ENCODE results near the gene LAMC1. TPM values are rescaled to one million over a fixed set of nuclear protein-coding genes. Genes with fewer than 3 reads are reported as not detected.

The LAMC1 gene
- total RNA-seq, 1 experiment from 2014 or later: 10.8 TPM

DNA sequence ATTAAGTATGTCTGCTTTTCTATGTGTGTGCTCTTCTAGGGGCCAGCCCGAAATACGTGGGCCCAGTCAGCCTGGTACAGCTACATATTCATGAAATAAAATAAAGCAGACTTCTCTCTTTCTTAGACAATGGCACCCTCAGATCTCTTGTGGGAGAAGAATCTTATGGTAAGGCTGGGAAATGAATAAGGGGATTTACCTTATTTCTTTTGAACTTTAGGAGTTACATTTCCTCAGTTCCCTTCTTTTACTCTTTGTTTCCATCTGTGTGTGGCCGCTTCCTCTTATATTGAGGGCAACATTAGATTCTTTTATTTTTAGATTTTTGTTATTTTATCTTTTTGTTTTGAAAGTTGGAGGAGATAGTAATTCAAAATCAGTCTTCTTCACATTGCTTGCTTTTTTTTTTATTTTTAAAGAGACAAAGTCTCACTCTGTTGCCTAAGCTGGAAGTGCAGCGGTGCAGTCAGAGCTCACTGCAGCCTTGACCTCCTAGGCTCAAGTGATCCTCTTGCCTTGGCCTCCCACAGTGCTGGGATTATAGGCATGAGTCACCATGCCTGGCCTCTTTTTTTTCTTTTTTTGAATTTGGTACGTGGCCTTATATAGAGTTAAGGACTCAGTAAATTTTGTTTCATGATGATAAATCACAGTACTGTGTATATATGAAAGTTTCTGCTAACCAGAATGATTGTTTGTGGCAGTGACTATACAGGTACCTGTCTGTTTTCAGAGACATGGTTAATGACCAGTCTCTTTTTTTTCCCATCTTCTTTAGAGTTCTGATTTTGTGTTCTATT lies 9.1 kb downstream of the LAMC1 start:
- no peak for DNase-seq
- no peaks in the 10 kb centered on the region for H3K9me3 ChIP-seq (ENCODE audit: low read length)
- no peaks in the 10 kb centered on the region for H3K27me3 ChIP-seq (ENCODE audit: low read length)
- no peaks in the 10 kb centered on the region for H3K36me3 ChIP-seq (ENCODE audit: insufficient read depth, low read length)
- H3K4me3 ChIP-seq (ENCODE audit: low read length): no peak overlapping the region
- H3K27ac ChIP-seq (ENCODE audit: low read length): no peak overlapping the region
- no peak overlapping the region for H3K9ac ChIP-seq (ENCODE audit: low read length)
- peaks cover 30% of the 10 kb centered on the region for H3K4me1 ChIP-seq (ENCODE audit: low read length)
- H3K9me2 ChIP-seq (replicated peaks; ENCODE audit: insufficient read depth, low read length): no peaks in the 10 kb centered on the region
- no peaks in the 10 kb centered on the region for H3K79me2 ChIP-seq (ENCODE audit: low read length)
- H2AFZ ChIP-seq (ENCODE audit: low read length): no peak overlapping the region
- H4K20me1 ChIP-seq (ENCODE audit: insufficient read depth, low read depth, low read length): no peaks in the 10 kb centered on the region
- no peak overlapping the region for H3K4me2 ChIP-seq (ENCODE audit: low read depth, low read length, poor library complexity, severe bottlenecking)

DNA sequence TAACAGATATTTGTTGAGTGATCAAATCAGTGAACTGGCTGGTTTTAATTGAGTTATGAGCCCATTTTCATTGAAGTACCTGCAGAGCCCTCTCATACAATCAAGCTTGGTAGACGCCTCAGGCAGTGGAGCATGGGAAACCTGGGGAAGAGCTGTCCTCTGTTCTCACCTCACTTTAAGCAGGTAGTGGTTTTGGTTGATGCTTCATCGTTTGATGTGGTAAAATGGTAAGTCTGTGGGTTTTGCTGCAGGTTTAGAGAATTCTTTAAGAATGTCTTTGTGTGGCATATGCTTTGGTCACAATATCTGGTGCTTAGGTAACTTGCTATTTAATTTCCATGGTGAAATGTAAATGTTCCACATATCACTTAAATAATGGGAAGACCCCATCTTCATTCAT lies 10.0 kb downstream of the LAMC1 start:
- Histone ChIP-seq H3K4me2 (ENCODE audit: low read depth, low read length, poor library complexity, severe bottlenecking) (no peak overlapping the region), H3K36me3 (ENCODE audit: insufficient read depth, low read length) (no peaks in the 10 kb centered on the region), H3K9me2 (replicated peaks; ENCODE audit: insufficient read depth, low read length) (no peaks in the 10 kb centered on the region), H3K9ac (ENCODE audit: low read length) (no peak overlapping the region), H4K20me1 (ENCODE audit: insufficient read depth, low read depth, low read length) (no peaks in the 10 kb centered on the region), H3K27me3 (ENCODE audit: low read length) (no peaks in the 10 kb centered on the region), H3K79me2 (ENCODE audit: low read length) (no peaks in the 10 kb centered on the region), H3K4me3 (ENCODE audit: low read length) (no peak overlapping the region), H3K27ac (ENCODE audit: low read length) (no peak overlapping the region), H2AFZ (ENCODE audit: low read length) (no peak overlapping the region), H3K9me3 (ENCODE audit: low read length) (no peaks in the 10 kb centered on the region), H3K4me1 (ENCODE audit: low read length) (peaks cover 21% of the 10 kb centered on the region)
- DNase-seq: no peak

DNA sequence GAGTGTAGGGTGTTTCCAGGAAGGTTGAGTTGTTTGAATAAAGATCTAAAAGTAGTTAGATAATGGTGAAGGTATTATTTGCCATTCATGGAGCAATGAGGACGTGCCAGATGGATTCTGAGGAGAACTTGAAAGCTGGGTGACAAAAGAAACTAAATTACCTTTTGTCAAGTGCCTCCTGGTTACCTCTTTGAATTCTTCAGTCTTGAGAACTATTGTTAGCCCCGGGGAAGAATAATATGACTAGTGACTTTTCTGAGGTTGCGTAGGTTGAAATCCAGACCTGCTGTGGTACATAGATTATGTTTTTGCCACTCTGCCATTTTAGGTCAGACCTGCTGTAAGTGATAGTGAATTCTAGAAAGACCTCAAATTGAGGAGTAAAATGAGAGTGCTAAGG lies 11.5 kb downstream of the LAMC1 start:
- Histone ChIP-seq H3K9ac (ENCODE audit: low read length) (no peak overlapping the region), H3K4me1 (ENCODE audit: low read length) (peaks cover 9% of the 10 kb centered on the region), H3K79me2 (ENCODE audit: low read length) (no peaks in the 10 kb centered on the region), H3K9me3 (ENCODE audit: low read length) (no peaks in the 10 kb centered on the region), H3K27me3 (ENCODE audit: low read length) (no peaks in the 10 kb centered on the region), H2AFZ (ENCODE audit: low read length) (no peak overlapping the region), H3K36me3 (ENCODE audit: insufficient read depth, low read length) (no peaks in the 10 kb centered on the region), H3K27ac (ENCODE audit: low read length) (no peak overlapping the region), H4K20me1 (ENCODE audit: insufficient read depth, low read depth, low read length) (no peaks in the 10 kb centered on the region), H3K9me2 (replicated peaks; ENCODE audit: insufficient read depth, low read length) (no peaks in the 10 kb centered on the region), H3K4me2 (ENCODE audit: low read depth, low read length, poor library complexity, severe bottlenecking) (no peak overlapping the region), H3K4me3 (ENCODE audit: low read length) (no peak overlapping the region)
- no peak for DNase-seq

DNA sequence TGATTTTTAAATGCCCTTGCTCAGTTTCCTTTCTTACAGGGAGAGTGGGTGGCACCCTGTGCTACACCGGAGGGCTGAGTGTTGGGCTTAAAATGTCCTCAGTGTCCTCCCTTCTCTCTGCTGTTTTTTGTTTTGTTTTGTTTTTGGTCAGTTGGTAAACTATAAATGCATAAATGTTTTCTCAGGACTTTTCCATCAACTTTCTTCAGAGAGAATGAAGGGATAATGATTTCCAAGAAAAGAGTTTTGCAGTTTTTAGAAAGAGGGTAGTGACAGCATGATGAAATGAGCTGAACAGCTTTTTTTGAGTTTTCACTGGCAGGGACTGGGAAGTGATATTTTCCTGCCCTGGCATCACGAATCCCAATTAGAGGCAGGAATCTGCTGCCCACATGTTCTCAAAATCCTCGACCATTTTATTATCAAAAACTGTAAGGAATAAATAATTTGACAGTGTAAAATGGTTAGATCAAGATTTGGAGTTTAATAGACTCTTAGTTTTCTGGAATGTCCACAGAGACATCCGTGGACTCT lies 15.2 kb downstream of the LAMC1 start:
- Histone ChIP-seq H3K9me2 (replicated peaks; ENCODE audit: insufficient read depth, low read length) (no peaks in the 10 kb centered on the region), H3K27me3 (ENCODE audit: low read length) (no peaks in the 10 kb centered on the region)

DNA sequence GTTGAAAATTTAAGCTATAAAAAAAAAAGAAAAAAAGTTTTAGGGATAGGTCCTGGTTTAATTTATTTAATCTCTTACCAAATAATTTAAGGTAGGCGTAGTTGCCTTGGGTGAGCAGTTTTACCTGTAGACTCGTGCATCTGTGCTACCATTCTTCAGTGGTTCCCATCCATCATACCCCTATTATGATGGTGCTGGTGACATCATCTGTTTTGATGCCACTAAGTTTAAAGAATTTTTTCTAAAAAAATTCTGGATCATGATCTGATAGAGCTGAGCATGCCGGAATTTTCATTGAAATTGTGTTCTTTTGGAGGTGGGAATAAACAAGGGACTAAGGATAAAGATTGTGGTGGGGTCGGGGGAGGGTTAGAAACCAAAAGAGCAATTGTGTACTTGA lies 15.7 kb downstream of the LAMC1 start:
- Histone ChIP-seq H3K9ac (ENCODE audit: low read length) (no peak overlapping the region), H3K9me2 (replicated peaks; ENCODE audit: insufficient read depth, low read length) (no peaks in the 10 kb centered on the region), H3K27me3 (ENCODE audit: low read length) (no peaks in the 10 kb centered on the region), H3K4me2 (ENCODE audit: low read depth, low read length, poor library complexity, severe bottlenecking) (no peak overlapping the region), H3K79me2 (ENCODE audit: low read length) (no peaks in the 10 kb centered on the region), H3K4me1 (ENCODE audit: low read length) (peaks cover 21% of the 10 kb centered on the region), H3K4me3 (ENCODE audit: low read length) (no peak overlapping the region), H2AFZ (ENCODE audit: low read length) (no peak overlapping the region), H3K9me3 (ENCODE audit: low read length) (no peaks in the 10 kb centered on the region), H4K20me1 (ENCODE audit: insufficient read depth, low read depth, low read length) (no peaks in the 10 kb centered on the region), H3K36me3 (ENCODE audit: insufficient read depth, low read length) (no peaks in the 10 kb centered on the region), H3K27ac (ENCODE audit: low read length) (no peak overlapping the region)
- DNase-seq: no peak

More for the DNA sequence above, 15.2 kb downstream of the LAMC1 start:
- Histone ChIP-seq H3K4me2 (ENCODE audit: low read depth, low read length, poor library complexity, severe bottlenecking) (no peak overlapping the region), H3K9ac (ENCODE audit: low read length) (no peak overlapping the region), H4K20me1 (ENCODE audit: insufficient read depth, low read depth, low read length) (no peaks in the 10 kb centered on the region), H2AFZ (ENCODE audit: low read length) (no peak overlapping the region), H3K9me3 (ENCODE audit: low read length) (no peaks in the 10 kb centered on the region), H3K36me3 (ENCODE audit: insufficient read depth, low read length) (no peaks in the 10 kb centered on the region), H3K79me2 (ENCODE audit: low read length) (no peaks in the 10 kb centered on the region), H3K4me3 (ENCODE audit: low read length) (no peak overlapping the region), H3K27ac (ENCODE audit: low read length) (no peak overlapping the region), H3K4me1 (ENCODE audit: low read length) (peaks cover 21% of the 10 kb centered on the region)
- no peak for DNase-seq

DNA sequence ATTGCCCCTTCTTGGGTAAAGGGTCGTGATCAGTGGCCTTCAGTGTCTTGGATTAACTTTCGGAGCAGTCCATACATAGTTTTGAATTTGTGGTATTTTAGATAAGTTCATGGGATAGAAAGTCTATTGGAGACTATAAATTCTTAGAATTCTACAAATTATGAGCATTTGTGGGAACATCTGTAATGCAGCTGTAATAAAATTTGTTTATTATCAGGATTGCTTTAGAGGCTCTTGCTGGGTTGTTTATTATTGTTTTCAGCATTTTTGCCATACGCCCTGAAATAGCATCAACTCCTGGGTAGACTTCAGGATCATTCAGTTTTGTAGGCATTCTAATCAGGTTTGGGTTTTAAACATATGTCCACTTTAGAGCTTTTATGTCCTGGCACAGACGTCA lies 16.1 kb downstream of the LAMC1 start:
- no peak for DNase-seq
- no peak overlapping the region for H3K4me2 ChIP-seq (ENCODE audit: low read depth, low read length, poor library complexity, severe bottlenecking)
- peaks cover 21% of the 10 kb centered on the region for H3K4me1 ChIP-seq (ENCODE audit: low read length)
- no peaks in the 10 kb centered on the region for H3K79me2 ChIP-seq (ENCODE audit: low read length)
- H4K20me1 ChIP-seq (ENCODE audit: insufficient read depth, low read depth, low read length): no peaks in the 10 kb centered on the region
- no peaks in the 10 kb centered on the region for H3K9me3 ChIP-seq (ENCODE audit: low read length)
- no peaks in the 10 kb centered on the region for H3K27me3 ChIP-seq (ENCODE audit: low read length)
- no peaks in the 10 kb centered on the region for H3K9me2 ChIP-seq (replicated peaks; ENCODE audit: insufficient read depth, low read length)
- no peak overlapping the region for H3K9ac ChIP-seq (ENCODE audit: low read length)
- H3K4me3 ChIP-seq (ENCODE audit: low read length): no peak overlapping the region
- H3K36me3 ChIP-seq (ENCODE audit: insufficient read depth, low read length): no peaks in the 10 kb centered on the region
- no peak overlapping the region for H2AFZ ChIP-seq (ENCODE audit: low read length)
- no peak overlapping the region for H3K27ac ChIP-seq (ENCODE audit: low read length)

DNA sequence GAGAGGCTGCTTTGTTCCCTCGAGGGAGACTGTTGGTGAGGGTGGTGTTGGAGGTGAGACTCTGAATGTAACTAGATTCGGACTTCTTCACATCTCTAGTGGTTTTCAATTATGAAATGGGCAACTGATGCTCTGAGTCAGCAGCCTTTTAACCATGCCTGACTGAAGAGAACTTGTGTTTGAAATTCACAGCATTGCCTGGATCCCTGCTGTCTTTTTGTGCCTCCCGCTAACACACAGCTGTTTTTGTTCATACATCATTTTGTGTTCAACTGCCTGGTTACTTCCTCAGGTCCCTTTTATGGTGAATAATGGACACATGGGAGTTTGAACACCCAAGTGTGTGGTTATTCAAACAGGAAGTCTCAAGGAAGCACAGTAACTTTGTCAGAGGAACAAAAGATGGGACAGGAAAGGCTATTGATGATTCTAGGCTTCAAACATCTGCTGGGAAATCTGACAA lies 16.8 kb downstream of the LAMC1 start:
- Histone ChIP-seq H3K4me2 (ENCODE audit: low read depth, low read length, poor library complexity, severe bottlenecking) (no peak overlapping the region), H4K20me1 (ENCODE audit: insufficient read depth, low read depth, low read length) (no peaks in the 10 kb centered on the region), H3K27me3 (ENCODE audit: low read length) (no peaks in the 10 kb centered on the region), H3K27ac (ENCODE audit: low read length) (no peak overlapping the region), H2AFZ (ENCODE audit: low read length) (no peak overlapping the region), H3K4me1 (ENCODE audit: low read length) (peaks cover 21% of the 10 kb centered on the region), H3K9me2 (replicated peaks; ENCODE audit: insufficient read depth, low read length) (no peaks in the 10 kb centered on the region), H3K4me3 (ENCODE audit: low read length) (no peak overlapping the region), H3K9ac (ENCODE audit: low read length) (no peak overlapping the region), H3K79me2 (ENCODE audit: low read length) (no peaks in the 10 kb centered on the region), H3K36me3 (ENCODE audit: insufficient read depth, low read length) (no peaks in the 10 kb centered on the region), H3K9me3 (ENCODE audit: low read length) (no peaks in the 10 kb centered on the region)
- DNase-seq: no peak

DNA sequence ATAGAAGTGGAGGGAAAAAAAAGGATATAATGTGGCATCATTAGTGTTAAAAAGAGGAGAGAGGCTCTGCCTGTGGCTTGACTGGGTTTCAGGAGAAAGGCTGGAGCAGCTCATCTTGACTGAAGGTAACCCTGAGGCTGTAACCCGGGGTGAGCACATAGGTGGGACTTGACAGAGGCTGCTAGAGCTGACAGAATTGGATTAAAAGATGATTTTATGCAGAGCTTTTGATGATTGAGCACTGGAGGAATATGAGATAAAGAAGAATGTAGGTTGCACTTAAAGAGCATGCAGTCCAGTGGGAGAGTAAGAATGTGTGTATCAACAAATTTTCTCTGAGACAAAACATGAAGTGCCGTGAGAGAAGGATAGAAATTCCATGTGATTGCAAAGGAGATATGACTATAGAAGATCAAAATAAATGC lies 17.3 kb downstream of the LAMC1 start:
- no peaks in the 10 kb centered on the region for H3K79me2 ChIP-seq (ENCODE audit: low read length)
- no peak overlapping the region for H3K9ac ChIP-seq (ENCODE audit: low read length)

More for the DNA sequence above, 17.3 kb downstream of the LAMC1 start:
- H3K4me1 ChIP-seq (ENCODE audit: low read length): peaks cover 21% of the 10 kb centered on the region
- no peaks in the 10 kb centered on the region for H3K9me2 ChIP-seq (replicated peaks; ENCODE audit: insufficient read depth, low read length)
- no peaks in the 10 kb centered on the region for H3K9me3 ChIP-seq (ENCODE audit: low read length)
- H3K27me3 ChIP-seq (ENCODE audit: low read length): no peaks in the 10 kb centered on the region
- no peaks in the 10 kb centered on the region for H4K20me1 ChIP-seq (ENCODE audit: insufficient read depth, low read depth, low read length)
- H3K4me3 ChIP-seq (ENCODE audit: low read length): no peak overlapping the region
- H3K27ac ChIP-seq (ENCODE audit: low read length): no peak overlapping the region
- H2AFZ ChIP-seq (ENCODE audit: low read length): no peak overlapping the region
- no peaks in the 10 kb centered on the region for H3K36me3 ChIP-seq (ENCODE audit: insufficient read depth, low read length)
- no peak overlapping the region for H3K4me2 ChIP-seq (ENCODE audit: low read depth, low read length, poor library complexity, severe bottlenecking)
- DNase-seq: no peak

Data from Karpas-422 (cell line).